Neuronal stem cell (in vitro differentiated cells): ENCODE data around the gene PIMREG.

Source experiments
- DNase-seq: peaks from one replicate; pipeline ENCODE4 v3.0.0-alpha.2; 2013; ENCODE audit warnings: low spot score
- H2AFZ ChIP-seq: one replicate; pipeline ENCODE4 v1.6.1; 2013; ENCODE audit warnings: mild to moderate bottlenecking, low read length, inconsistent platforms
- H2AK5ac ChIP-seq: 2 replicates; pipeline ENCODE4 v1.6.1; 2013; ENCODE audit warnings: low read depth, mild to moderate bottlenecking, inconsistent platforms, low read length, moderate library complexity, mixed read lengths
- H2BK120ac ChIP-seq: 2 replicates; pipeline ENCODE4 v1.6.1; 2013; ENCODE audit warnings: low read depth, mild to moderate bottlenecking, inconsistent platforms, low read length, moderate library complexity, mixed read lengths
- H2BK12ac ChIP-seq: one replicate; pipeline ENCODE4 v1.6.1; 2013; ENCODE audit warnings: low read length, inconsistent platforms
- H2BK15ac ChIP-seq: 2 replicates; pipeline ENCODE4 v1.6.1; 2013; ENCODE audit warnings: mild to moderate bottlenecking, low read length, inconsistent platforms, mixed read lengths
- H2BK5ac ChIP-seq: one replicate; pipeline ENCODE4 v1.6.1; 2013; ENCODE audit warnings: inconsistent platforms, mild to moderate bottlenecking, low read length, moderate library complexity
- H3K14ac ChIP-seq: one replicate; pipeline ENCODE4 v1.6.1; 2013; ENCODE audit warnings: low read length, inconsistent platforms
- H3K18ac ChIP-seq: 2 replicates; pipeline ENCODE4 v1.6.1; 2013; ENCODE audit warnings: low read length, inconsistent platforms
- H3K23ac ChIP-seq: 2 replicates; pipeline ENCODE4 v1.6.1; 2013; ENCODE audit warnings: low read depth, mild to moderate bottlenecking, mixed read lengths, low read length, inconsistent platforms; ENCODE audit not compliant: poor library complexity
- H3K27ac ChIP-seq: replicated peaks from 3 replicates; pipeline ENCODE4 v1.5.1; 2013; ENCODE audit warnings: low read length, inconsistent platforms
- H3K27me3 ChIP-seq, 3 experiments: 2 replicates each; pipeline ENCODE4 v1.6.1; 2013; ENCODE audit warnings: low read length in 3 of 3, mild to moderate bottlenecking in 2 of 3, inconsistent platforms in 1 of 3, low read depth in 1 of 3, mixed read lengths in 1 of 3, moderate library complexity in 1 of 3; ENCODE audit not compliant: control insufficient read depth in 3 of 3, insufficient read depth in 3 of 3
- H3K36me3 ChIP-seq, 2 donors: replicated peaks in 1 of 2; 2 replicates each; pipeline ENCODE4 v1.6.1; 2013; ENCODE audit warnings: low read length in 2 of 2; ENCODE audit not compliant: control insufficient read depth in 2 of 2, insufficient read depth in 2 of 2
- H3K4ac ChIP-seq: 2 replicates; pipeline ENCODE4 v1.6.1; 2013; ENCODE audit warnings: inconsistent platforms, mild to moderate bottlenecking, low read length, moderate library complexity
- H3K4me1 ChIP-seq, 2 donors: 1 replicate in 1 of 2; 2 replicates in 1 of 2; pipeline ENCODE4 v1.6.1; 2013; ENCODE audit warnings: low read length in 2 of 2, low read depth in 1 of 2; ENCODE audit not compliant: control insufficient read depth in 2 of 2, insufficient read depth in 1 of 2
- H3K4me2 ChIP-seq: one replicate; pipeline ENCODE4 v1.6.1; 2013; ENCODE audit warnings: mild to moderate bottlenecking, low read length, inconsistent platforms; ENCODE audit not compliant: insufficient read depth, poor library complexity, severe bottlenecking
- H3K4me3 ChIP-seq, 2 donors: 2 replicates each; pipeline ENCODE4 v1.5.1; 2013; ENCODE audit warnings: low read length in 2 of 2, mild to moderate bottlenecking in 2 of 2, inconsistent platforms in 1 of 2, moderate library complexity in 1 of 2
- H3K79me1 ChIP-seq: one replicate; pipeline ENCODE4 v1.6.1; 2013; ENCODE audit warnings: low read depth, mild to moderate bottlenecking, inconsistent platforms, low read length, moderate library complexity
- H3K9ac ChIP-seq: one replicate; pipeline ENCODE4 v1.6.1; 2013; ENCODE audit warnings: mild to moderate bottlenecking, low read depth, low read length, inconsistent platforms; ENCODE audit not compliant: poor library complexity
- H3K9me3 ChIP-seq, 2 donors: replicated peaks in 1 of 2; 2 replicates each; pipeline versions ENCODE3 to v1.6.1; 2013; ENCODE audit warnings: low read length in 2 of 2, mild to moderate bottlenecking in 2 of 2, inconsistent platforms in 1 of 2, low read depth in 1 of 2, mixed read lengths in 1 of 2, moderate library complexity in 1 of 2; ENCODE audit not compliant: control insufficient read depth in 2 of 2, insufficient read depth in 1 of 2
- H4K8ac ChIP-seq: one replicate; pipeline ENCODE4 v1.6.1; 2013; ENCODE audit warnings: low read depth, mild to moderate bottlenecking, inconsistent platforms, low read length, moderate library complexity
- H4K91ac ChIP-seq: one replicate; pipeline ENCODE4 v1.6.1; 2013; ENCODE audit warnings: low read length, low read depth, mild to moderate bottlenecking, inconsistent platforms; ENCODE audit not compliant: poor library complexity
- WGBS, 2 donors: extraction: QIAGEN DNeasy Blood & Tissue Kit; methylation state at CpG; one replicate each; pipeline ENCODE4 v1.1.7; 2013; ENCODE audit warnings: missing lambda C conversion rate in 2 of 2, mixed read lengths in 1 of 2; ENCODE audit not compliant: insufficient read length in 2 of 2, insufficient replicate concordance in 1 of 2; ENCODE audit errors: extremely low coverage in 2 of 2; 5-methylcytosine and 5-hydroxymethylcytosine counted together

PIMREG gene

DNA sequence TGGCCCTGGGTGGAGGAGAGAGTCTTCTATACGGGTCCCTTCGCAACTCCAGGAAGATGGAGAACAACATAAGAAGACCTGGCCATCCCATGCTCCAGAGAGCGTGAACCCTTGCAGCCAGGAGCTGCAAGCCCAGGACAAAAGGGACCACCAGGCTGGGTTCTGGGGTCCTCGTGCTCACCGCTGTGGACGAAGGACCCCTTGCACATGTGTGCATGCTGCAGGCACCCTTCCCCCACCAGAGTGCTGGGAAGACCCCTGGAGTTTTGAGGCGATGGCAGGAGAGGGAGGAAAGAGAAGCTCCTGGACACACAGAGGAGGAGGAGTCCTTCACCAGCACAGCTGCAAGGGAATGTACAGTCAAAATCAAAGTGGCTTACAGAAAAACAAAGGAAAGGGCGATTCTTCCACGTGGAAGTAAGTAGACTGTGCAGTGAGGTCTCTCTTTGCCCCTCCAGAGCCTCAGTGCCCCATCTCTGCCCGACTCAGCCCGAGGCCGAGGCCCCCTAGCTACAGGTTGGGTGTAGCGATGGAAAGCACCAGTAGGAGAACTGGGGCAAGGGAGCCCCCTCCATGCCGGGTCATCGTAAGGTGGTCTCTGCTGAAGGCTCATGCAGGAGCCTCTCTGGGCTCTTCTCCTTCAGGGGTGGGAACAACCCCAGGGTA lies 51.3 kb downstream of the PIMREG start:
- Histone ChIP-seq H2BK5ac (no peak overlapping the region), H3K4me2 (peak overlapping the region; percentile 27), H3K79me1 (peaks cover 2% of the 10 kb centered on the region), H3K4ac (no peak overlapping the region), H3K27ac (peak overlapping the region; percentile 33), H3K9me3 (no peaks in the 10 kb centered on the region), H3K4me3 (no peak overlapping the region), H3K9ac (no peak overlapping the region), H3K4me1 (peaks cover 21 to 35% of the 10 kb centered on the region in 2 donors), H2BK120ac (no peak overlapping the region), H4K8ac (no peak overlapping the region), H2BK12ac (no peak overlapping the region), H4K91ac (no peak overlapping the region), H3K27me3 (no peaks in the 10 kb centered on the region), H3K14ac (no peak overlapping the region), H3K18ac (peak overlapping the region; percentile 67), H3K36me3 (no peaks in the 10 kb centered on the region), H2AK5ac (no peak overlapping the region), H2BK15ac (no peak overlapping the region), H3K23ac (no peak overlapping the region), H2AFZ (peak overlapping the region; percentile 75)
- WGBS, 2 donors: no CpG with 5 or more reads among the region's 15 CpGs
- DNase-seq: no peak

DNA sequence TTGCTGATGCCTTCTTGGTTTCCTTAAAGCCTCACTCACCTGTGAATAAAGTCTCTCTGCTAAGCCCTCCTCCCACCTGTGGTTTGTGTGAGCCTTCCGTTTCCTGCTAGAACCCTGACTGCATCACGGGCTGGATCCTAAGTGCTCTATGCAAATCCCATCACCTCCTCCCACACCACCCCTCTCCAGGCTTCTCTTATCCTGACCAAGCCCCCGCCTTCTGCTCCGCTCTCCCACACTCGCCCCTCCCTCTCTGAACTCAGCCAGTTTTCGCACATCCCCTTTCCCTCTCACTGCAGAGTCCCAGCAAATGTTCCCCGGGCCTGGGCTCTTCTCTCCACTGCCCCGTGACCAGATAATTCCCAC lies 51.8 kb downstream of the PIMREG start:
- DNase-seq: no peak
- no CpG with 5 or more reads among the region's 8 CpGs for WGBS, 2 donors

DNA sequence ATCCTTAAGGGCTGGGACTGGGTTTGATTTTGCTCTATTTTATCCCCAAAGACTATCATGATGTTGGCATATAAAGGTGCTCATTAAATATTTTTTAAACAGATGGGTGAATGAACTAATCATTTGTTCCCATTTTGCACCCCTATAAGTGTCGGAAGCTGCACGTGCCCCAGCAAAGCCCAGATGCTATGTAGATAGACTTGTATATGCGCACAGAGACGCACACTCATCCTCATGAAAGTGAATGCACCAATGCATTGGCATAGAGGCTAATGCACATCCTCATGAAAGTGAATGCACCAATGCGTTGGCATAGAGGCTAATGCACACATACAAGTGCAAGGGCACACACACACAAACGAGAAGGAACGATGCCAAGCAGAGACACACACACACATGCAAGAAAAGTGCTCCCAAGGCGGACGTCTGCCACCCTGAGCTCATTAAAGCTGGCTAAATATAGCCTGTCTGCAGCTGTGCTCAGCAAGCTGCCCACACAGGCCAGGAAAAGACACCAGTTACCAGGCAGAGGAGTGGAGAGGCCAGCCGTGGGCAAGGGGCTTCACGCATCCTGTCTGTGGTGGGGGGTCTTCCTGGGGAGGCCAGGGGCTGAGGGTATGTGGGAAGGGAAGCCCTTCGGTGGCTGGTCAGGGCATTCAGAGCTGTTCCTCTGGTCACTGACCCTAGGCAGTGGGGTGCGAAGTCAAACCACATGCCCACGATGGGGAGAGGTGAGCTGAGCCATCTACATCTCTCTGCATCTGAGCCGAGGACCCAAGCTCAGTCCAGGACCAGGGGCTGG lies 52.6 kb downstream of the PIMREG start:
- Histone ChIP-seq H3K4me1 (peaks cover 18 to 30% of the 10 kb centered on the region in 2 donors), H2AK5ac (peak overlapping the region; percentile 10), H2BK120ac (peak overlapping the region; percentile 2), H3K14ac (no peak overlapping the region), H3K23ac (no peak overlapping the region), H3K4me2 (no peak overlapping the region), H3K4me3 (no peak overlapping the region), H3K9ac (peak overlapping the region; percentile 64), H4K8ac (no peak overlapping the region), H3K36me3 (no peaks in the 10 kb centered on the region), H4K91ac (no peak overlapping the region), H2BK15ac (peak overlapping the region; percentile 62), H2AFZ (peak overlapping the region; percentile 75), H2BK5ac (no peak overlapping the region), H2BK12ac (no peak overlapping the region), H3K4ac (no peak overlapping the region), H3K9me3 (no peaks in the 10 kb centered on the region), H3K79me1 (peaks cover 2% of the 10 kb centered on the region), H3K27ac (no peak overlapping the region), H3K27me3 (no peaks in the 10 kb centered on the region), H3K18ac (peak overlapping the region; percentile 55)
- no peak for DNase-seq
- no CpG with 5 or more reads among the region's 15 CpGs for WGBS, 2 donors

More for the DNA sequence above, 51.8 kb downstream of the PIMREG start:
- Histone ChIP-seq H2AK5ac (no peak overlapping the region), H2BK120ac (no peak overlapping the region), H2AFZ (peak overlapping the region; percentile 75), H4K91ac (no peak overlapping the region), H3K4ac (no peak overlapping the region), H3K23ac (no peak overlapping the region), H3K4me2 (no peak overlapping the region), H2BK15ac (no peak overlapping the region), H3K4me1 (peaks cover 21 to 34% of the 10 kb centered on the region in 2 donors), H3K79me1 (peaks cover 2% of the 10 kb centered on the region), H3K18ac (no peak overlapping the region), H3K14ac (no peak overlapping the region), H3K4me3 (no peak overlapping the region), H3K9ac (no peak overlapping the region), H2BK5ac (no peak overlapping the region), H3K27me3 (no peaks in the 10 kb centered on the region), H3K27ac (no peak overlapping the region), H3K9me3 (no peaks in the 10 kb centered on the region), H2BK12ac (no peak overlapping the region), H4K8ac (no peak overlapping the region), H3K36me3 (no peaks in the 10 kb centered on the region)

DNA sequence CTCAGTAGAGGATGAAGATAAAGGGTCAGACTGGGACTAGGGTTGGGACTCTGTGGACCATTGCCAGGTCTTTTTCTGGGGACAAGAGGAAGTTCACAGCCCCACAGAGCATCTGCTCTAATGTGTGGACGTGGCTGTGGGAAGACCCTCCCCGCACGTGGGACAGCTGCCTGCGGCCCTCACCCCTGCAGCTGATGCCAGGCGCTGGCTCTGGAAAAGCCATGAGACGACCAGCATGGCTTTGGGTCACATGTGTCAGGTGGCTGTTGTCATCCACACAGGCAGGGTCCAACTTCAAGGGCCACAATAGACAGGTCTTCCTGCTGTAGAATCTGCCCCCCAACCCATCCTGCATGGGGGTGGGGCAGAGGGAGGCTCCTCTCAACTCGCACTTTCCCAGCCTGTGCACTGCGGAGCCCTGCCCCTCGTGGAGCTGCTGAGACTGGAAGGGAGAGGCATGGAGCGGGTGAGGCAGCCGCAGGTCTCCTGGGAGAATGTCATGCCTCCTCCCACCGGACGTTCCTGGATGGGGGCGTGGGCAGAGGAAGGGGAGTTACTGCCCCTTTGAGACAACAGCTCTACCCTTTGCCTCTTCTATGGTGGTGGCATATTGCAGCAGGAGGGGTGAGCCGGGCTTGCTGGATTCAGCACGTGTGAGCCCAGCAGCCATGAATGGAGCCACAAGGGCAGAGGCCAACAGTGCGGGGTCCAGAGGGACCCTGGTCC lies 53.4 kb downstream of the PIMREG start:
- peaks cover 2% of the 10 kb centered on the region for H3K79me1 ChIP-seq
- peak overlapping the region; percentile 20 for H3K23ac ChIP-seq
- H2BK15ac ChIP-seq: peak overlapping the region; percentile 62
- H2AK5ac ChIP-seq: peak overlapping the region; percentile 10
- peak overlapping the region; percentile 80 for H3K18ac ChIP-seq
- no peak overlapping the region for H4K8ac ChIP-seq
- H3K36me3 ChIP-seq: no peaks in the 10 kb centered on the region
- H2BK12ac ChIP-seq: peak overlapping the region; percentile 46
- no peak overlapping the region for H3K27ac ChIP-seq
- H2BK5ac ChIP-seq: no peak overlapping the region
- H3K27me3 ChIP-seq: no peaks in the 10 kb centered on the region
- no CpG with 5 or more reads among the region's 17 CpGs for WGBS, 2 donors
- DNase-seq: no peak
- peak overlapping the region; percentile 2 for H2BK120ac ChIP-seq
- no peaks in the 10 kb centered on the region for H3K9me3 ChIP-seq
- H3K9ac ChIP-seq: no peak overlapping the region
- peaks cover 18 to 30% of the 10 kb centered on the region in 2 donors for H3K4me1 ChIP-seq
- H3K4me3 ChIP-seq: no peak overlapping the region
- H3K4ac ChIP-seq: no peak overlapping the region
- no peak overlapping the region for H3K14ac ChIP-seq
- H2AFZ ChIP-seq: no peak overlapping the region
- H3K4me2 ChIP-seq: no peak overlapping the region
- H4K91ac ChIP-seq: peak overlapping the region; percentile 69
